ENCODE results near the gene CLEC1B.
"Not testable (repeated sequence)": the region's sequence is repeated elsewhere in the genome, so short reads cannot be mapped to it uniquely, and the experiment has no call there.

Gene CLEC1B

DNA sequence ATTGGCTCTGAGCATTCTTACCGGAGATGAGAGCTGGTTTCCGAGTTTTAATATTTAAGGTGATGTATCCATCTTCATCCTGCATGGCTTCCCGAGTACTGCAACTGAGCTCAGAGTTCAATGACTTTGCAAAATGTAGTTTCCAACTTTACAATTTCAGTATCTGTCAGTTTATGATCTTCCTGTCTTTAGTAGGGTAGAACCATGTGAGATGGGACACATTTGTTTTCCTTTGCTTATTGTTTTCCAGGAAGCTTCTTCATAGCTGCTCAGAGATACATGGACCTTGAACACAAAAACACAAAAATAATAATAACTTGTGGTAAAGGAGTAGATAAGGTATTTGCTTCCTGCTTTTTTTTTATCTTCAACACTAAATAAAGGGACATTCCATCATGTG is at the start of gene CLEC1B:
Gene CLEC1B (minus strand): TSS at position 106 of the 400 bp plus-strand sequence. CDS start 21 bp downstream, at position 85.
- no peak for DNase-seq

DNA sequence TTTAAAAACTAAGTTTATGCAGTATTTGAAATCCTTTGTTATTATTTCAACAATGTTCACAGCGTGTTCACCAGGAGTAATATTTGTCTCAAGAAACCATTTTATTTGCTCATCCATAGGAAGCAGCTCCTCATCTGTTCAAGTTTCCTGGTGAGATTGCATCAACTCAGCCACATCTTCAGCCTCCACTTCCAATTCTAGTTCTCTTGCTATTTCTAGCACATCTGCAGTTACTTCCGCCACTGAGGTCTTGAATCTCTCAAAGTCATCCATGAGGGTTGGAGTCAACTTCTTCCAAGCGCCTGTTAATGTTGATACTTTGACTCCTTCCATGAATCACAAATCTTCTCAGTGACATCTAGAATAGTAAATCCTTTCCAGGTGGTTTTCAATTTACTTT is 49.6 kb upstream of the CLEC1B start:
- no peak for DNase-seq

DNA sequence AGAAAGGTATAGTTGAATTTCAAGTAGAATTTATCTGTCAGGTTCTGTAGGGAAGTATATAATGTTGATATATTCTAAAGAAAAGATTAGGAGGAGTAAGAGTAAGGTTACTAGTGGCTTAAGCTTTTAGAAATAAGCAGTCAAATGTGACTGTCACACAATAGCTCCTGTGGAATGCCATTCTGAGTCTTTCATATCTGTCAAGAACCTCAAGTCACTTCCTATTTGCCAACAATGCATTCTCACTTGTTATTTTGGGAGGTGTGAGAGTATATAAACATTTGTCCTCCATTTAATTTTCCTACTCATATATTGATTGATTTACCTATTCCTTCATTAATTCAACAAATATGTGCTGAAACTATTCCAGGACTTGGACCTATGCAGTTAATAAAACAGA is 43.2 kb upstream of the CLEC1B start:
- no peak for DNase-seq

DNA sequence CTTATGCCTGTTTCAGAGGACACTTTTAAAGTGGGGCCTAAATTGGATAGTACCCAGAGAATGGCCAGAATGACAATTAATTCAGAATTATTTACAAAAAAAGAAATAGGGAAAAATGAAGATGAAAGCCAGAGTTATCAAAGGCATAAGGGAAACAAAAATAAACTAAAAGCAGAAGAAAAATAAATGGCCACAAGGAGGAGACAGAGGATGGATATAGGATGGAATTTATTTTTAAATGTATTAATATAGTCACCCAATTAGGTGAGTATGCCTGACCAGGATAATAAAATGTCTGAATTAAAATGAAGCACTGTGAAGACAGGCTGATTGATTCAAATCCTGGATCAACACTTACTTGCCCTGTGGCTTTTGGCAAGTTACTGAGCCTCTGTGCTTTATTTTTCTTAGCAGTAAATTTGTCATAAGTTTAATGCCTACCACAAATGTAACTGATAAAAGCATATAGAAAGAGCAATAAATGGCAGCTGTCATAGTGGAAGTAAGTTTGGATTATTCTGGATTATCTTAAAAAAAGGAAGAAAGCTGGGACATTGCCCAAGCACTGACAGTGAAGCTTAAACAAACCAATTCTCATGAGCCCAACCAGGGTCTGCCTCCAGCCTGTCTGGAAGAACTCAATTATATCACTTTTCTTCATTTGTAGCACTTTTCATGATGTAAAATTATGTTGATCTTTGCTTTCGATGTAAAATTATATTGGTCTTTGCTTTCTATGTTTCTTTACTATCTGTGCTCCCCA is 35.0 kb upstream of the CLEC1B start:
- no peak for DNase-seq

DNA sequence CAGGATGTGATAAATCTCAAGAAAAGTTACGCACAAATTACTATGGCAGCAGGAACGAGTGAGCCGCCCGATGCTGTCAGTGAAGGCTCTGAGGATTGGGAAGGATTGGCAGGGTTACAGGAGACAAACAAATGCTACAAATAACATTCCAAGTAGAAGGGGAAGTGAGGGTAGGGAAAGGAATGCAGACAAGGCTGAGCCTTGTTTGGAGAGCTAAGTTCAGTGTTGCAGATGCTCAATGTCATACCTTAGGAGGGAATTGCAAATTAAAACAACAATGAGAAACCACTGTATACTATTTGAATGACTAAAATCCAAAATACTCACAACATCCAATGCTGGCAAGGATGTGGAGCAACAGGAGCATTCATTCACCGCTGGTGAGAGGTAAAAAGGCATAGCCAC is 32.9 kb upstream of the CLEC1B start:
- DNase-seq: no peak

DNA sequence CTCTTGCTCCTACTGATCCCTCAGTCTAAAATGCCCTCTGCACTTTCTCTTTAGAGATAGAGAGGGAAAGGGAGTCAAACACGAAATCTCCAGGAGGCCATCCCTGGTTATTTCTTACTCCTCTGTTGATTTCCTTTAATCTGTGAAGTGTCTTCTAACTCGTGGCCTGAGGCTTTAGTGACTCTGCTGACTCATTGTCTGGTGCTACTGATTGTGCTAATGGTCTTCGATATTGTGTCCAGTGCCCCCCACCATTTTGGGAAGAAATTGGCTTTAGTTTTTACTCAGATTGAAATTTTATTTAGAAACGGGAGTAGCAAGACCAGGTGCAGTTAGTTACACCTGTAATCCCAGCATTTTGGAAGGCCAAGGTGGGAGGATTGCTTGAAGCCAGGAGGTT is 32.4 kb upstream of the CLEC1B start:
- no peak for DNase-seq

DNA sequence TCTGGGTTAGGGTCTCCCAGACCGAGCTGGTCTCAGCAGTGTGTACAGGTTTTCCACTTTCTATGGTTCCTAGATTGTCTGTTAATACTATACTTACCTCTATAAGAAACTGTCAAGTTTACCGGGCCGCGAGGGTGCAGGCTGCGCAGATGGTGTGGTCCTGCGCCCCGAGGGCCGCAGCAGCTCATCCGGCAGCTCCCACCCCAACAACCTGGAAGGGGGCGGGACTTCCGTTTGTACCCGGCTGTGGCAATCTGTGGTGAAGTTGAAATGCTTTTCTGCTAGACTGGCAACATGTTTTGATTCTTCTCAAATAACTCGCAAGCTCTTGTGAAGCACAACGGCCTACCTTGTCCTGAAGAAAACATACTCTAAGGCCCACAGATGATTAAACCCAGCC is 31.5 kb upstream of the CLEC1B start, which contains the start of gene CLEC9A:
Gene CLEC9A (plus strand): TSS at position 237 of the 400 bp plus-strand sequence. CDS start 22,006 bp downstream, outside the sequence.
- DNase-seq: no peak

DNA sequence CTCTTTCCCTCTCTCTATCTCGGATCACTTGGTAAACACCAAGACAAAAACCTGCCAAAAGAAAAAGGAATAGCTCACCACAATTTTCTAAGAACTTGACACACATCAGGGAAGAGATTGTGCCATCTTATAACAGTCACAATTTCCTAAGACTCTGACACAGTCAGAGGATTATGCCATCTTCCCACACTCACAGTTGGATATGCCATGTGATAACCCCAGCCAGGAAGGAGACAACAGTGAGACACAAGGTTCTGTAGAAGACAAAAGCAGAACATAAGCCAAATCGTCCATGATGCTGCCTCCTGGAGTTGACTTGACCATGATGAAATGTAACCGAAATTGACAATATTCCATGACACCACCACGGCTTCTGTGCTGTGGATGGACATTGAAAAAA is 28.8 kb upstream of the CLEC1B start:
- peak in 1 of 2 donors; percentile 58 for DNase-seq

DNA sequence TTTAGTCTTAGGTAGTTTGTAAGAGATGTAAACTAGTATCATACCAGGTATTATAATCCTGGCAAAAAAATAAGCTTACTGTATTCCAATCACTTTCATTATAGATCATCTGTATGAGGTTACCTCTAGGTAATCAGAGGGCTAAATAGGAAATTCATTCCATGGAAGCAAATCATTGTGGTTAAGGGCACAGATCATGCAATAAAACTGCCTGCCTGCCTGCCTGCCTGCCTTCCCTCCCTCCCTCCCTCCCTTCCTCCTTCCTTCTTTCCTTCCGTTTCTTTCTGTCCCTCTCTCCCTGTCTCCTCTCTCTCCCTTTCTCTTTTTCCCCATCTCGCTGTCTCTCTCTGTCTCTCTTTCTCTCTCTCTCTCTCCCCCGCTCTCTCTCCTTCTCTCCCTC is 28.4 kb upstream of the CLEC1B start:
- no peak for DNase-seq

DNA sequence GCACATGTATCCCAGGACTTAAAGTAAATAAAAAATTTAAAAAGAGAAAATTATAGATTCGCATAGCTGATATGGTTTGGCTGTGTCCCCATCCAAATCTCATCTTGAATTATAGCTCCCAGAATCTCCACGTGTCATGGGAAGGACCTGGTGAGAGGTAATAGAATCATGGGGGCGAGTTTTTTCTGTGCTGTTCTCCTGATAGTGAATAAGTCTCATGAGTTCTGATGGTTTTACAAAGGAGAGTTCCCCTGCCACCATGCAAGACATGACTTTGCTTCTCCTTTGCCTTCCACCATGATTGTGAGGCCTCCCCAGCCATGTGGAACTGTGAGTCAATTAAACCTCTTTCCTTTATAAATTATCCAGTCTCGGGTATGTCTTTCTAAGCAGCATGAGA is 27.7 kb upstream of the CLEC1B start:
- not testable (repeated sequence) for DNase-seq

DNA sequence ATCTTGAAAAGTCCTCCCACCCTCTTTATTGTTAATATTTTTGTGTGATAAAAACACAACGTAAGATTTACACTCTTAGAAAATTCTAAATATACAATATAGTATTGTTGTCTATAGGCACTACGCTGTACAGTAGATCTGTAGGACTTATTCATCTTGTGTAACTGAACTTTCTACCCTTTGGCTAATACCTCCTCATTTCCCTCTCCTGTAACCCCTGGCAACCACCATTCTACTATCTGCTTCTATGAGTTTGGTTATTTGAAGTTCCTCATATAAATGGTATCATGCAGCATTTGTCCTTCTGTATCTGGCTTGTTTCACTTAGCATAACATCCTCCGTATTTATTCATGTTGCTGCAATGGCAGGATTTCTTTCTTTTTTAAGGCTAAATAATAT is 26.3 kb upstream of the CLEC1B start:
- no peak for DNase-seq

DNA sequence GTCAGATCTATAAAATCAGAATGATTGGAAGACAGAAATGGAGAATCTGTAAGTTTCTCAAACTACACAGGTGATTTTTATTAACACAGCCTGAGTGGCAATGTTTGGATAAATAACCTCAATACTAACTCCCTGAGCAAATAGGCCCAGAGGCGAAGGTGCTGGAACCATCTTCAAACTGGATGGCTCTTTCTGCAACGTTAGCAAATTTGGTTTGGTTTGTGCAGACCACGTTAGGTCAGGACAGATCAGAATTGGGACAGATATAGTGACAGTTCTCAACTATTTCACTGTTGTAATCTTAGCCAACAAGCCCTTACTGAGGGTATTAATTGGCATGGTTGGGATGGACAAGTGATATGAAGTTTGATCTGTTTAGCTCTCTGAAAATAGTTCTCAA is 22.4 kb upstream of the CLEC1B start:
- DNase-seq: no peak

DNA sequence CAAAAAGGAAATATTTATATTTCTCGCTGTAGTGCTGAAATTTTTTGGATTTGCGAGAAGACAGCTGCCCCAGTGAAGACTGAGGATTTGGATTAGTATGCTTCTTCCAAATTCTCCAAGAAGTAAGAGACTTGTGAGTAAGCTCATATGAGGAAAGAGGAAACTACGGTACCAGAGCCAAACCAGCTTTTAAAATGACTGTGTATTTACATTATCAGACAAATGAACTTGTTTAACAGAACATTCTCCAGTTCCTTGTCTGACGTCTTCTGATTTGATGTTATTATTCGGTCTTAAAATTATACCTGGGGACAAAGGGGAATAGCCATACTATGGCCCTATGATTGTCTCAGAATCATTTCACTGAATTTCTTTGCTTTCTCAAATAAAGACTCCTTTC is 19.5 kb upstream of the CLEC1B start:
- no peak for DNase-seq

DNA sequence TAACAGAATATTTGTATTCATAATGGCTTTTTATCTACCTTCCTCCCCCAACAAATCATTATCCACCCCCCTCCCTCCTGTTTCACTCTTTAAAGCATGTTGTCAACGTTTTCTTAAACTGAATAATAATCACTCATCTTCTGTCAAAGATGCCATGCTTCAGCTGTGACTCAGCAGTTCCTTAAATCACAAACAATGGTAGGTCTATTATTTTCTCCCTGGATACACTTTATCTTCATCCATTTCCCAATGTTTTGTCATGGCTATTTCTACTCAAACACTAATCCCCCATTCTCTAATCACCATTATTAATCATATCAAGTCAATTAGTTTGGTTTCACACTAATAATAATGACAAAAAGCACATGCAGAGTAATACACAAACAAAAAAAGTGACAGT is 18.0 kb upstream of the CLEC1B start:
- no peak for DNase-seq

DNA sequence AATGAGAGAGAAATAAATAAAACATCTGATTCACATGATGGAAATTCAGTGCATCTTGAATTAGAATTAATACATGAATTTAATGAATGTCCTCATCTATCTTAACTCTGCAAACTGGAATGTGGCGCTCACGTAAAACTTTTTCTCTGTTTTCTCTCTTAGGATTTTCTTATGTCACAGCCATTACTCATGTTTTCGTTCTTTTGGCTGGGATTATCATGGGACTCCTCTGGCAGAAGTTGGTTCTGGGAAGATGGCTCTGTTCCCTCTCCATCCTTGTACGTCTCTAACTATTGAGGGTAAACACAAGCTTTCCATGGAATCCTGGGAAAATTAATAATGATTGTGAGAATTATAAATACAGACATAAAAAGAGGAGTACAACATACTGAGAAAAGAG is 16.5 kb upstream of the CLEC1B start:
- no peak for DNase-seq

DNA sequence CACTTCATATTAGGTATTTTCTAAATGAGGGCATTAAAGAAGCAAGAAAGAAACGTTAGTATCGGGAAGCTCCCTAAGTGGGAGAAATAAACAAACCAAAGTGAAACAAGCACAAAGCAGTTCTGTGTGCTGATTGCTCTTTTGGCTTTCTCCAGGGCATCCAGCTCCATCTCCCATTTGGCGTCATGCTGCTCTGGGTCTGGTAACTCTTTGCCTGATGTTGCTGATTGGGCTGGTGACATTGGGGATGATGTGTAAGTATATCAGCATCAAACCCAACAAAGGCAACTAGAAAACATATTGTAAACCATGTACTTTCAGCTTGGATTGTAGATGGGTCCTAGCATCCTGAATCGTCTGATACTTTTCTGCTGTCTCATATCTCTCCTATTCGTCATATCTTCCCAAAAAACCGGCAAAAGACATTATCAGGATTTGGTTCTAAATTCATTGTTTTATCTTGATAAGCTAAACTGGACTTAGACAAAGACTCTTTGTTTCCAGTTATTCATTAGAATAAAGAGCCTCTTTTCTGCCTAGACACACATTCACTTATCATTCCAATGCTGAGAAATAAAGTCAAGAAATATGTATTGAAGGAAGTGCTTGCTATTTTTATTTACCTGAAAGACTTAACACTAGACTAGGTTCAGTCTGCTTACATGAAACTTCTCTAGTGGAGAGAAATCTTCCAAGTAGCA is 13.9 kb upstream of the CLEC1B start:
- no peak for DNase-seq

DNA sequence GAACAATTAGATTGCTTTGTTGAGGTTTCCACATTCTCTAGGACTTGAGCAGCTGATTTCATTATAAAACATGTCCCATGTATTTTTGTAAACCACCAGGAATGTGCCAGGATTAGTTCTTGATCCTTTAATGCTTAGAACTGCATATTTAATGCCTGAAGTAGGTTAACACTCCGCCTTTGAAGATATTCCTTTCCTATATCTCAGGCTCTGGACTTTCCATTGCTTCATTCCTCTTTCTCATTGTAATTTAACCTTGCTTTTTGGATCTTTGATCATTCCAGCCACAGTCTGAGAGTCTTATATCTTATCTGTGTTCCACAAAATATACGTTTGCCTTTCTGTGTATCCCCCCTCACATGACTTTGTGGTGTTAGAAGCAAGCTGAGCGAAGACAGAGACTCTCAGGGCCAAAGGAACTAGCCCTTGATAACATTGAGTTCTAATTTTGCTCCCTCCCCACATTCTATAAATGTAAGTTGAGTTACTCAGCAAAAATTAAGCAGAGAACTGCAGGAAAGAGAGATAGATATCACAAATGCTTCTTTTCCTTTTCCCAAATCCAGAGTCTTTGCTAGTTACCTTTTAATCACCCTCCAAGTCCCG is 2.4 kb upstream of the CLEC1B start:
- DNase-seq: no peak

DNA sequence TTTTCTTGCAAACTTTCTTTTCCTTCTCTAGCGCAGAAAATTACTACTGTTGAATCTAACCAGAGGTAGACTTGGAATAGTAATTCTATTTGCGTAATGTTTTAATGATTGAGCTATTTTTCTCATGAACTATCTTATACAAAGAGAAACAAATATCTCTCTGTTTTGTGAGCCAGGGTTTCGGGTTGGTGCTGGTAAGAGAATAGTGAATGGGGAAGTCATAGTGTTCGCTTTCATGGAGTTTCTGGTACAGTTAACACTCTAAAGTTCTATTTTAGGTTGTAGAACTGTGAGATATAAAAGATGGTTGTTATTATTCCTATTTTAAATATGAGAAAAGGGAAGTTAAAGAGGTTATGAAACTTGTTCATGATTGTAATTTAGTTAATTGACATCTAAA is 6.6 kb downstream of the CLEC1B start:
- DNase-seq: no peak

DNA sequence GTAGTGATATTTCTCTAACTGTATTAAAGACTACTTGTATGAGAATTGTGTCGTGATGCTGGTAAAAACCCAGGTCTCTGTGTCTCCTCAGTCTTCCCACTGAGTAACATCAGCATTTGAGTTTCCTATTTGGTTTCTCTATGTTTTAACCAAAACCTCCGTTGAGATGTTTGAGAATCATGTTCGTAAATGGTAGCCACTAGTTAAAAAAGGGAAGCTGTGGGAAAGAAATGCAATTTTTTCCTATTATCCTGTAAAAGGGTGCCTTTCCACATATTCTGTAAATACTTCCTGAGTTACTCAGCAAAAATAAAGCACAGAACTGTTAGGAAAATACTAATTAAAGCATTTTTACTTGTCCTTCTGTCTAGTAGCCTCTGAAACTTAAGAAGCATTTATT is 7.0 kb downstream of the CLEC1B start:
- no peak for DNase-seq

DNA sequence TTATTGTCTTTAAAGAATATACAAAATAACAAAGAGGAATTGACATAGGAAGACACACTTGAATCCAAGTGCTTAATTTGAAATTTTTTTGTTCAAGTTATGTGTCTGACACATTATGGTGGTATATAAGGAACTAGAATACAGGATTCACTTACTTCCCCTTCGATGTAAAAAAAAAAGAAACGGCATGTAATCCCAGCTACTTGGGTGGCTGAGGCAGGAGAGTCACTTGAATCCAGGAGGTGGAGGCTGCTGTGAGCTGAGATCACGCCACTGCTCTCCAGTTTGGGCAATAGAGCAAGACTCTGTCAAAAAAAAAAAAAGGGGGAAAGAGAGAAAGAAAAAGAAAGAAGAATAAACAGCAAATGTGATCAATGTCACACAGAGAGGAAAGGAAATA is 18.8 kb downstream of the CLEC1B start:
- DNase-seq: no peak

DNA sequence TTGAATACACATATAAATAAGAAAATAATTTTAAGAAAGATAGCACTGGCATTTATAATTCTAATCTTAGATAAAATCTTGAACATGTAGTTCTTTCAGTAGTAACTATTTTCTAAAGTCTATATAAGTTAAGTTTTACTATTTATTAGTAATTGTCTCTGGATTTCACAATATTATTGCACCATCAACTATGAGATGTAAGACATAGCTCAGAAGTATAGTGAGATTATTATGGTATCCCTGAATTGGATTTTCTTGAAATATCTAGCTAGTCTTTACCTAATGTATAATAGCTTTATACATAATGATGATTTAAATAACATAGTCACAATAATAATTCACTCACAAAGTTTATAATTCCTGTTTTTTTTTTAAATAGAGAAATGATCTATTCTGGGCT is 21.0 kb downstream of the CLEC1B start:
- no peak for DNase-seq

DNA sequence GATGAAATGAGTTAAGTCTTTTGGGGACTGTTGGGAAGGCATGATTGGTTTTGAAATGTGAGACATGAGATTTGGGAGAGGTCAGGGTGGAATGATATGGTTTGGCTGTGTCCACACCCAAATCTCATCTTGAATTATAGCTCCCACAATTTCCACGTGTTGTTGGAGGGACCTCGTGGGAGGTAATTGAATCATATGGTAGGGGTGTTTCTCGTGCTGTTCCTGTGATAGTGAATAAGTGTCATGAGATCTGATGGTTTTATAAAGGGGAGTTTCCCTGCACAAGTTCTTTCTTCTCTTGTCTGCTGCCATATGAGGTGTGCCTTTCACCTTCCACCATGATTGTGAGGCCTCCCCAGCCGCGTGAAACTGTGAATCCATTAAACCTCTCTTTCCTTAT is 22.3 kb downstream of the CLEC1B start:
- not testable (repeated sequence) for DNase-seq

DNA sequence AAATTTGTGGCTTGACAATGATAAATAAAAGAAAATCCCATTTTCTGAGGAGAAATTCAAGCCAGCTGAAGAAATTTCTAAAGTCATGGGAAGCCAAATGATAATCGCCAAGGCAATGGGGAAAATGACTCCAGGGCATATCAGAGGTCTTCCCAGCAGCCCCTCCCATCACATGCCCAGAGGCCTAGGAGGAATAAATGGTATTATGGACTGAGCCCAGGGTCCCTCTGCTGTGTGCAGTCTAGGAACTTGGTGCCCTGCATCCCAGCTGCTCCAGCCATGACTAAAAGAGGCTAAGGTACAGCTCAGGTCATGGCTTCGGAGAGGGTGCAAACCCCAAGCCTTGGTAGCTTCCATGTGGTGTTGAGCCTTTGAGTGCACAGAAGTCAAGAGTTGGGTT is 23.3 kb downstream of the CLEC1B start:
- no peak for DNase-seq

DNA sequence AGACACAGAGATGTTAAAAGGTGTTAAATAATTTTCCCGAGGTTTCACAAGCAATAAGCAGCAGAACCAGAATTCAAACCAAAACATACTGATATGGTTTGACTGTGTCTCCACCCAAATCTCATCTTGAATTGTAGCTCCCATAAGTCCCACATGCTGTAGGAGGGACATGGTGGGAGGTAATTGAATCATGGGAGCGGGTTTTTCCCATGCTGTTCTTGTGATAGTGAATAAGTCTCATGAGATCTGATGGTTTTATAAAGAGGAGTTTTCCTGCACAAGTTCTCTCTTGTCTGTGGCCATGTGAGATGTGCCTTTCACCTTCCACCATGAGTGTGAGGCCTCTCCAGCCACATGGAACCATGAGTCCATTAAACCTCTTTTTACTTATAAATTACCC is 24.2 kb downstream of the CLEC1B start:
- DNase-seq: not testable (repeated sequence)

Measured in CD4-positive, alpha-beta T cell treated with Interleukin-1 beta for 1 hour (primary cell).